NT2/D1 (cell line): Measurements from ENCODE around the gene THAP5.

ENCODE experiments used
- DNase-seq: peaks from one replicate; pipeline ENCODE4 v3.0.0-alpha.2; 2011; ENCODE audit warnings: low read depth, low spot score
- H3K27me3 ChIP-seq: 2 replicates; pipeline ENCODE4 v1.6.0; 2011; ENCODE audit warnings: mild to moderate bottlenecking; ENCODE audit not compliant: insufficient read length, insufficient read depth
- H3K36me3 ChIP-seq: 2 replicates; pipeline ENCODE4 v1.6.1; 2011; ENCODE audit warnings: mild to moderate bottlenecking, low read length, mixed read lengths; ENCODE audit not compliant: insufficient read depth, insufficient read length
- H3K4me1 ChIP-seq: 2 replicates; pipeline ENCODE4 v1.5.1; 2011; ENCODE audit not compliant: insufficient read depth, insufficient read length
- H3K4me3 ChIP-seq: 2 replicates; pipeline ENCODE4 v1.5.1; 2011; ENCODE audit warnings: low read depth; ENCODE audit not compliant: insufficient read length
- H3K9ac ChIP-seq: 2 replicates; pipeline ENCODE4 v1.6.0; 2011; ENCODE audit warnings: low read depth; ENCODE audit not compliant: insufficient read length
- H3K9me3 ChIP-seq: 2 replicates; pipeline ENCODE4 v1.5.1; 2011; ENCODE audit warnings: mild to moderate bottlenecking, low read length; ENCODE audit not compliant: insufficient read depth
- SUZ12 ChIP-seq: IDR thresholded peaks from 2 replicates; pipeline ENCODE4 v1.6.1; 2011; ENCODE audit not compliant: insufficient read length, insufficient read depth; ENCODE audit errors: extremely low read depth
- YY1 ChIP-seq: IDR thresholded peaks from 2 replicates; pipeline ENCODE4 v1.6.1; 2011; ENCODE audit not compliant: insufficient read length, insufficient read depth
- ZNF274 ChIP-seq: IDR thresholded peaks from 2 replicates; pipeline ENCODE4 v1.6.1; 2011; ENCODE audit warnings: mild to moderate bottlenecking, low read depth, low read length

Gene THAP5

GRCh38 chr7:108584211-108584610 is 14.7 kb upstream of the THAP5 start:
- Histone ChIP-seq H3K36me3 (no peaks in the 10 kb centered on the region), H3K9ac (no peak overlapping the region), H3K9me3 (peaks cover 14% of the 10 kb centered on the region; the same call in 1 of the 2 replicates), H3K4me3 (no peak overlapping the region), H3K27me3 (no peaks in the 10 kb centered on the region), H3K4me1 (no peaks in the 10 kb centered on the region)
- TF ChIP-seq ZNF274: no peak
- TF ChIP-seq YY1: no peak
- no peak for TF ChIP-seq SUZ12
- no peak for DNase-seq

DNA sequence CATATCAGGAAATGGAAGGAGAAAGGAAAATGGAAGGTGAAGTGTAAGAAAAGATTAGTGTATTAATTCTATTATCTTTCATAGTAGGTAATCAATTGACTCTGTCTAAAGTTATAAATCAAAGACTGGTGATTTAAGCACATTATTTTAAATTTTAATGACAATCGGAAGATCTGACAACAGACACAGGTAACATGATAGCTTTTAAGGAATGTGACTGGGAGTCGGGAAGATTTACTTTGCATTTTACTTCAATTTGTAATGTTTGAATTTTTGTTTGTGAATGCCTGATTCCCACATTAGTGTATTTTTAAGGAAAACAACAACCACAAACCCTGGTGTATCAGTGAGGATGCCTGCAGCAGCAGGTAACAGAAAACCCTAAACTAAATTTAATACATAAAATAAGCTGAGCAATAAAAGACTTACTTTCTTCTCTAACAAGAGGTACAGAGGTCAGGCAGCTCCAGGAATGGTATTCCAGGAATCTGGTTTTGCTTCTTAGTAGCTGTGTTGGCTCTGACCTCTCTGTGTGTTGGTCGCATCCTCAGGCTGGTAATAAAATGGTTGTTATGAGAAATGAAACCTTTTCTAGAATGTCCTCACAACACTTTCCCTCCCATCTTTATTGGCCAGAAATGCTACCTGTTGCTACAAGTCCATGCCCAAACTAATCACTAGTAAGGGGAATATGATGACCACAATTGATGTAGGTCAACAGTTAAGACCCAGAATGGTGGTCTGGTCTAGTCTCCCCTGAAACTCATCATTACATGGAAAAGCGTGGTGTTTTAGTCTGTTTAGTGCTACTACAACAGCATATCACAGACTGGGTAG is 12.4 kb upstream of the THAP5 start:
- Histone ChIP-seq H3K9ac (no peak overlapping the region), H3K36me3 (no peaks in the 10 kb centered on the region), H3K4me1 (no peaks in the 10 kb centered on the region), H3K4me3 (no peak overlapping the region), H3K9me3 (peaks cover 19% of the 10 kb centered on the region; the same call in 1 of the 2 replicates), H3K27me3 (no peaks in the 10 kb centered on the region)
- no peak for DNase-seq
- TF ChIP-seq ZNF274: no peak
- no peak for TF ChIP-seq SUZ12
- no peak for TF ChIP-seq YY1

GRCh38 chr7:108580298-108580697 is 10.8 kb upstream of the THAP5 start:
- TF ChIP-seq ZNF274 (no peak), YY1 (no peak), SUZ12 (no peak)
- no peaks in the 10 kb centered on the region for H3K27me3 ChIP-seq
- no peaks in the 10 kb centered on the region for H3K4me1 ChIP-seq
- no peak for DNase-seq
- no peak overlapping the region for H3K4me3 ChIP-seq
- H3K36me3 ChIP-seq: no peaks in the 10 kb centered on the region
- H3K9me3 ChIP-seq: peaks cover 19% of the 10 kb centered on the region; the same call in 1 of the 2 replicates
- H3K9ac ChIP-seq: no peak overlapping the region

DNA sequence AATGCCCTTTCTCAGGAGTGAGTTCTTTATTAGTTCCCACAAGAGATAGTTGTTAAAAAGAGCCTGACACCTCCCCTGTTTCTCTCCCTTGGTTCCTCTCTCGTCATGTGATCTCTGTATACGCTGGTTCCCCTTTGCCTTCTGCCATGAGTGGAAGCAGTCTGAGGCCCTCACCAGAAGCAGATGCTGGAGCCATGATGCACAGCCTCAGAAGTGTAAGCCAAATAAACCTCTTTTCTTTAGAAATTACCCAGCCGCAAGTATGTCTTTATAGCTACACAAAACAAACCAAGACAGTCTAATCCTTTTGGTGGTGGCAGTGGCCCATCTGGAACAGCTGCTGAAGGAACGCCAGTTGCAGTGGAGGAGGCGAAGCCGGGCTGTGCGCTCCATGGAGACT is 9.4 kb upstream of the THAP5 start:
- Histone ChIP-seq H3K9ac (no peak overlapping the region), H3K27me3 (no peaks in the 10 kb centered on the region), H3K9me3 (peaks cover 19% of the 10 kb centered on the region; the same call in 1 of the 2 replicates), H3K4me3 (no peak overlapping the region), H3K36me3 (peaks cover 7% of the 10 kb centered on the region), H3K4me1 (no peaks in the 10 kb centered on the region)
- TF ChIP-seq YY1: no peak
- TF ChIP-seq SUZ12: no peak
- no peak for TF ChIP-seq ZNF274
- no peak for DNase-seq

DNA sequence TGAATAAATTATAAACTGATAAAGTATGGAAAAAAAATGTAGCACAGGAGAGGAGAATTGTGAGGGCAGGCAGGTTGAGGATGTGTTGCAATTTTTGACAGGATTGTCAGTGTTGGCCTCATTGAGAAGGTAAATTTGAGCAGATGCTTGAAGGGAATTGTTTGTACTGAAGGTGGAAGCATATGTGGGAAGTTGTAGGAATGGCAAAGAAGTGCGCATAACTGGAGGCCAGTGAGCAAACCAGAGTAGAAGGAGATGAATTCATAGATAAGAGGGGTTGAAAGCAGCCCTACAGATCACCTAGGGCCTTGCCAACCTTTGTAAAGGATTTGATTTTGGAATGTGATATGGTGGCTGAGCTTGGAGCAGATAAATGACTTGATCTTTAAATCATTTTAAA is 6.6 kb upstream of the THAP5 start:
- Histone ChIP-seq H3K4me3 (no peak overlapping the region), H3K36me3 (peaks cover 28% of the 10 kb centered on the region), H3K4me1 (no peaks in the 10 kb centered on the region), H3K27me3 (no peaks in the 10 kb centered on the region), H3K9me3 (peaks cover 19% of the 10 kb centered on the region; the same call in 1 of the 2 replicates), H3K9ac (no peak overlapping the region)
- TF ChIP-seq ZNF274: no peak
- TF ChIP-seq SUZ12: no peak
- TF ChIP-seq YY1: no peak
- no peak for DNase-seq

- Histone ChIP-seq H3K9me3 (peaks cover 15% of the 10 kb centered on the region; the same call in 1 of the 2 replicates), H3K4me3 (no peak overlapping the region), H3K36me3 (peaks cover 28% of the 10 kb centered on the region), H3K4me1 (no peaks in the 10 kb centered on the region), H3K9ac (no peak overlapping the region), H3K27me3 (no peaks in the 10 kb centered on the region)
- no peak for DNase-seq
- TF ChIP-seq ZNF274 (no peak), YY1 (no peak), SUZ12 (no peak)
These were observed 5.7 kb upstream of the THAP5 start for GRCh38 chr7:108575156-108575555.

- Histone ChIP-seq H3K4me1 (no peaks in the 10 kb centered on the region), H3K9ac (no peak overlapping the region), H3K27me3 (no peaks in the 10 kb centered on the region), H3K4me3 (no peak overlapping the region), H3K36me3 (peaks cover 28% of the 10 kb centered on the region), H3K9me3 (no peaks in the 10 kb centered on the region)
- no peak for TF ChIP-seq SUZ12
- no peak for TF ChIP-seq YY1
- TF ChIP-seq ZNF274: no peak
- DNase-seq: no peak
These were observed 3.0 kb upstream of the THAP5 start for GRCh38 chr7:108572480-108572879.
